Measurements from ENCODE around the gene TNFRSF18.

TNFRSF18 gene

GRCh38 chr1:1170215-1171091 lies 35.9 kb downstream of the TNFRSF18 start:
- no peak for DNase-seq (ENCODE audit: low read depth, low spot score)

GRCh38 chr1:1169429-1170214 lies 36.8 kb downstream of the TNFRSF18 start:
- DNase-seq (ENCODE audit: low read depth, low spot score): no peak
- no peak overlapping the region for H3K4me3 ChIP-seq (ENCODE audit: low read length)

More at GRCh38 chr1:1170215-1171091, 35.9 kb downstream of the TNFRSF18 start:
- no peak overlapping the region for H3K4me3 ChIP-seq (ENCODE audit: low read length)

- no peak overlapping the region for H3K4me3 ChIP-seq (ENCODE audit: low read length)
- DNase-seq (ENCODE audit: low read depth, low spot score): no peak
These were observed 37.7 kb downstream of the TNFRSF18 start for GRCh38 chr1:1168451-1169411.

GRCh38 chr1:1167841-1168450 lies 38.4 kb downstream of the TNFRSF18 start:
- H3K4me3 ChIP-seq (ENCODE audit: low read length): no peak overlapping the region
- no peak for DNase-seq (ENCODE audit: low read depth, low spot score)

GRCh38 chr1:1167398-1167821 lies 39.0 kb downstream of the TNFRSF18 start:
- DNase-seq (ENCODE audit: low read depth, low spot score): no peak
- H3K4me3 ChIP-seq (ENCODE audit: low read length): no peak overlapping the region

GRCh38 chr1:1166642-1167397 lies 39.6 kb downstream of the TNFRSF18 start:
- DNase-seq (ENCODE audit: low read depth, low spot score): no peak
- no peak overlapping the region for H3K4me3 ChIP-seq (ENCODE audit: low read length)

GRCh38 chr1:1165900-1166421 lies 40.4 kb downstream of the TNFRSF18 start:
- no peak overlapping the region for H3K4me3 ChIP-seq (ENCODE audit: low read length)
- DNase-seq (ENCODE audit: low read depth, low spot score): no peak

- H3K4me3 ChIP-seq (ENCODE audit: low read length): no peak overlapping the region
- no peak for DNase-seq (ENCODE audit: low read depth, low spot score)
These were observed 40.9 kb downstream of the TNFRSF18 start for GRCh38 chr1:1165485-1165884.

- no peak for DNase-seq (ENCODE audit: low read depth, low spot score)
- H3K4me3 ChIP-seq (ENCODE audit: low read length): no peak overlapping the region
These were observed 41.5 kb downstream of the TNFRSF18 start for GRCh38 chr1:1164701-1165451.

- H3K4me3 ChIP-seq (ENCODE audit: low read length): no peak overlapping the region
- DNase-seq (ENCODE audit: low read depth, low spot score): no peak
These were observed 42.1 kb downstream of the TNFRSF18 start for GRCh38 chr1:1164361-1164700.

GRCh38 chr1:1163538-1164070 lies 42.8 kb downstream of the TNFRSF18 start:
- DNase-seq (ENCODE audit: low read depth, low spot score): no peak

GRCh38 chr1:1162597-1163537 lies 43.5 kb downstream of the TNFRSF18 start:
- no peak for DNase-seq (ENCODE audit: low read depth, low spot score)
- no peak overlapping the region for H3K4me3 ChIP-seq (ENCODE audit: low read length)

More at GRCh38 chr1:1163538-1164070, 42.8 kb downstream of the TNFRSF18 start:
- H3K4me3 ChIP-seq (ENCODE audit: low read length): no peak overlapping the region

GRCh38 chr1:1161683-1162079 lies 44.7 kb downstream of the TNFRSF18 start:
- H3K4me3 ChIP-seq (ENCODE audit: low read length): no peak overlapping the region
- no peak for DNase-seq (ENCODE audit: low read depth, low spot score)

- H3K4me3 ChIP-seq (ENCODE audit: low read length): no peak overlapping the region
- no peak for DNase-seq (ENCODE audit: low read depth, low spot score)
These were observed 45.2 kb downstream of the TNFRSF18 start for GRCh38 chr1:1161078-1161682.

GRCh38 chr1:1160281-1160930 lies 46.0 kb downstream of the TNFRSF18 start:
- H3K4me3 ChIP-seq (ENCODE audit: low read length): no peak overlapping the region
- no peak for DNase-seq (ENCODE audit: low read depth, low spot score)
